DLD1 (cell line): ENCODE measurements around the gene LILRA1.
"Not testable (repeated sequence)": the region's sequence is repeated elsewhere in the genome, so short reads cannot be mapped to it uniquely, and the experiment has no call there.

Source experiments
- in situ Hi-C: cut with HindIII; loops from 2 replicates; pipeline ENCODE4 v1.10.0; 2017; ENCODE audit warnings: low sequenced_read_pairs

The LILRA1 gene

GRCh38 chr19:54575205-54575604 lies 18.2 kb upstream of the LILRA1 start:
- in situ Hi-C loops = not testable (repeated sequence)

GRCh38 chr19:54576411-54576976 lies 16.9 kb upstream of the LILRA1 start:
- in situ Hi-C loops = no loop called here

GRCh38 chr19:54577334-54577733 lies 16.1 kb upstream of the LILRA1 start:
- in situ Hi-C loops = no loop called here

GRCh38 chr19:54578268-54578667 lies 15.2 kb upstream of the LILRA1 start:
- in situ Hi-C loops = not testable (repeated sequence)

- in situ Hi-C loops = no loop called here
Observed at GRCh38 chr19:54586397-54586796, 7.0 kb upstream of the LILRA1 start.

- in situ Hi-C loops = no loop called here
Observed at GRCh38 chr19:54587026-54587425, 6.4 kb upstream of the LILRA1 start.

- in situ Hi-C loops = not testable (repeated sequence)
Observed at GRCh38 chr19:54593931-54594626, 647 bp downstream of the LILRA1 start.

GRCh38 chr19:54594737-54595136 lies 1.3 kb downstream of the LILRA1 start:
- in situ Hi-C loops = no loop called here

- in situ Hi-C loops = not testable (repeated sequence)
Observed at GRCh38 chr19:54595680-54596436, 2.4 kb downstream of the LILRA1 start.

- in situ Hi-C loops = no loop called here
Observed at GRCh38 chr19:54600212-54600611, 6.8 kb downstream of the LILRA1 start.

GRCh38 chr19:54606230-54606629 lies 12.8 kb downstream of the LILRA1 start:
- in situ Hi-C loops = no loop called here

GRCh38 chr19:54606891-54607784 lies 13.7 kb downstream of the LILRA1 start:
- in situ Hi-C loops = no loop called here

GRCh38 chr19:54607785-54608150 lies 14.3 kb downstream of the LILRA1 start:
- in situ Hi-C loops = no loop called here

- in situ Hi-C loops = no loop called here
Observed at GRCh38 chr19:54608205-54608604, 14.8 kb downstream of the LILRA1 start.

- in situ Hi-C loops = no loop called here
Observed at GRCh38 chr19:54608792-54609191, 15.4 kb downstream of the LILRA1 start.

- in situ Hi-C loops = no loop called here
Observed at GRCh38 chr19:54609356-54609791, 15.9 kb downstream of the LILRA1 start.

GRCh38 chr19:54612428-54612827 lies 19.0 kb downstream of the LILRA1 start:
- in situ Hi-C loops = no loop called here

- in situ Hi-C loops = no loop called here
Observed at GRCh38 chr19:54614726-54615125, 21.3 kb downstream of the LILRA1 start.

GRCh38 chr19:54616057-54616456 lies 22.6 kb downstream of the LILRA1 start:
- in situ Hi-C loops = no loop called here

- in situ Hi-C loops = no loop called here
Observed at GRCh38 chr19:54616821-54617560, 23.6 kb downstream of the LILRA1 start.
